GM23248 (cell line): ENCODE data around the gene EFCAB8.

ENCODE experiments used
- EZH2 ChIP-seq: fragments of 200-600 bp; sonication (generic); IDR thresholded peaks from 2 replicates; pipeline ENCODE4 v1.6.1; 2018; ENCODE audit warnings: antibody characterized with exemption, mild to moderate bottlenecking; ENCODE audit not compliant: insufficient read depth, poor library complexity, severe bottlenecking
- EZH2phosphoT487 ChIP-seq: fragments of 200-600 bp; sonication (generic); IDR thresholded peaks from 2 replicates; pipeline ENCODE4 v1.6.1; 2018; ENCODE audit warnings: antibody characterized with exemption, moderate library complexity, mild to moderate bottlenecking, low read depth; ENCODE audit not compliant: insufficient read depth

- no peak for TF ChIP-seq EZH2
- TF ChIP-seq EZH2phosphoT487: no peak
These were observed 149.9 kb downstream of the EFCAB8 start for GRCh38 chr20:33008336-33009213.
